ENCODE results near the gene CASZ1. TPM values are rescaled to one million over a fixed set of nuclear protein-coding genes. Genes with fewer than 3 reads are reported as not detected.

Gene CASZ1
- total RNA-seq, 1 donor = 0.09 TPM

DNA sequence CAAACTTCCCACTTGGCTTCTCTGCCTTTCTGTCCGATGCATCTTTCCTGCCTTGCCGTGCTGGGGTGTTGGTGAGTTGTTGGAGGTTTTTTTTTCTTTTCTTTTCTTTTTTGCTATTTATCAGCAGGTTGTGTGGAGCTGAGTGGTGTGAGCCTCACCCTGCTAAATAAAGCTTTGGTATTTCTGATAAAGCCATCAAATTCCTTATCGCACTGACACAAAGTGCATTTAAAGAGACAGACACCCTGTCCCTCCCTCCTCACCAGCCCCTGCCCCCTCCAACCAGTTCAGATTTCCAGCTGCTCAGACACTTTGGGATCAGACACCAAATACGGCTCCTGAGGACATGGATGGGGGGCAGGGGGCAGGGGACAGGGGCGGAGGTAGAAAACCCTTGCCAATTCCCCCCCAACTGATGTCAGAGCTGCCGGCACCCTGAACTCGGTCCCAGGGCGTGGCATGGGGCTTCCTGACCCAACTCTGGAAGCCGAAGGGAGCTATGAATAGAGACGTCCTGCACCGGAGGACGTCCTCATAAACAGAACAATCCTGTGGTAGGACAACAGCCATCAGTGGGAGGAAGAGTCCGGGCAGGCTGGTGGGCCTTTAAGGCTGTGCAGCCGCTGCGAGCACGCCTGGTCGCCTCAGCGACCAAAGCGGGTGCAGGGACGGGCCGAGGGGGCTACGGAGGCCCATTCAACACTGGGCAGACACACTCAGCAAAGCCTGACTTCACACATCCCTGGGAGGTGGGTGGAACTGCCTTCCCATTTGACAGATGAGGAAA lies 79.0 kb downstream of the CASZ1 start:
- no peak overlapping the region for H3K4me3 ChIP-seq (ENCODE audit: low read depth, low read length)
- TF ChIP-seq, protein P1, sequence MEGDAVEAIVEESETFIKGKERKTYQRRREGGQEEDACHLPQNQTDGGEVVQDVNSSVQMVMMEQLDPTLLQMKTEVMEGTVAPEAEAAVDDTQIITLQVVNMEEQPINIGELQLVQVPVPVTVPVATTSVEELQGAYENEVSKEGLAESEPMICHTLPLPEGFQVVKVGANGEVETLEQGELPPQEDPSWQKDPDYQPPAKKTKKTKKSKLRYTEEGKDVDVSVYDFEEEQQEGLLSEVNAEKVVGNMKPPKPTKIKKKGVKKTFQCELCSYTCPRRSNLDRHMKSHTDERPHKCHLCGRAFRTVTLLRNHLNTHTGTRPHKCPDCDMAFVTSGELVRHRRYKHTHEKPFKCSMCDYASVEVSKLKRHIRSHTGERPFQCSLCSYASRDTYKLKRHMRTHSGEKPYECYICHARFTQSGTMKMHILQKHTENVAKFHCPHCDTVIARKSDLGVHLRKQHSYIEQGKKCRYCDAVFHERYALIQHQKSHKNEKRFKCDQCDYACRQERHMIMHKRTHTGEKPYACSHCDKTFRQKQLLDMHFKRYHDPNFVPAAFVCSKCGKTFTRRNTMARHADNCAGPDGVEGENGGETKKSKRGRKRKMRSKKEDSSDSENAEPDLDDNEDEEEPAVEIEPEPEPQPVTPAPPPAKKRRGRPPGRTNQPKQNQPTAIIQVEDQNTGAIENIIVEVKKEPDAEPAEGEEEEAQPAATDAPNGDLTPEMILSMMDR (IDR thresholded peaks at IDR 0.05; ENCODE audit: insufficient read depth, low read length) = no peak
- DNase-seq (ENCODE audit: low read depth) = no peak

DNA sequence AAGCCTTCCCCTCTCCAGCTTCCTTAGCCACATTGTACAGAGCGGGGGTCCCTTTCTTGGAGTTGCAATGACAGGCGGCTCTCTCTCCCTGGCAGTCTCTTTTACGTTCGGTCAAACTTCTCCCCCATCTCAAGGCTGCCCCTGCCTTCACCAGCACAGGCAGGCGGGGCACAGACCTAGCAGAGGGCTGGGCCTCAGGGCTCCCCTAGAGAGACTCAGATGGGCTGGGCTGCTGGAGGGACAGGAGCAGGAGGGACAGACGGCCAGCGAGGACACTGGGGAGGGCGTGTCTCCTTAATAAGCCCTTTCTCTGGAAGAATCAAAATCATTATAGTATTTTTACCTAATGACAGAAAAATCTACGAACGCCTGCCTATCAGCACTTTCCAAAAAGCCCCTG lies 79.6 kb downstream of the CASZ1 start:
- H3K4me3 ChIP-seq (ENCODE audit: low read depth, low read length) = no peak overlapping the region
- no peak for DNase-seq (ENCODE audit: low read depth)
- TF ChIP-seq, protein P1 (IDR thresholded peaks at IDR 0.05; ENCODE audit: insufficient read depth, low read length) = no peak

DNA sequence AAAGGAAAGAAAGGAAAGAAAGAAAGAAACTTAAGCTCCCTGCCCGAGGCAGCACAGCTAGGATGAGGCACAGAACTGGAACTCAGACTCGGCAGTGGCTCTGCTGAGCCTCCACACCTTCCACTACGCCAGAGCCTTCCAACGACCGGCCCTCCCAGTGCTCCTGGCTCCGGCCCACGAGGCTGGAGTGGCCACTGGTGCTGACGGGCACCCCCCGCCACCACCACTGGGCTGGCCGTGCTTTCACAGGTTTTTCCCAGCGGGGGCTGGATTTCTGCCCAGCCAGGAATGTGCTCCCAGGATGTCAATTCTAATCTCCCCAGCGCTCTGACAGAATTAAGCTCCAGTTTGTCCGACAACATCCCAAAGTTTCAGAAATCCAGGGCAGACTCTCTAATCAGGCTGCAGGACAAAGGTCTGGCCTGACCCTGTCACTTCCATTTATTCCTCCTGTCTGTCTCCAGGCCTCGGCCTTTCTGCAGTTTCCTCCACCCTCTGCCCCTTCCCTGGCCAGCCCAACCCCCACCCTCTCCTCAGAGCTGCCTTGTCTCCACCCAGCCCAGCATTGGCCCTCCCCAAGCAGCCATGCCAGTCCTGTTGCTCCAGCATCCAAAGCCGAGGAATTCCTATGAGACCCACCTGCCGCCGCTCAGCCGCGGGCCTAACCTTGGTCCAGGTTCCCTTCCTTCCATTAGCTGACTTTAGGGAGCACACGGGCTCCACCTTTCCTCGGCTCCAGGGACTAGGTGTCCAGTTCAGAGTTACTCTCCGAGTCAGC lies 81.9 kb downstream of the CASZ1 start:
- no peak for DNase-seq (ENCODE audit: low read depth)
- TF ChIP-seq, protein P1 (IDR thresholded peaks at IDR 0.05; ENCODE audit: insufficient read depth, low read length) = no peak
- no peak overlapping the region for H3K4me3 ChIP-seq (ENCODE audit: low read depth, low read length)

DNA sequence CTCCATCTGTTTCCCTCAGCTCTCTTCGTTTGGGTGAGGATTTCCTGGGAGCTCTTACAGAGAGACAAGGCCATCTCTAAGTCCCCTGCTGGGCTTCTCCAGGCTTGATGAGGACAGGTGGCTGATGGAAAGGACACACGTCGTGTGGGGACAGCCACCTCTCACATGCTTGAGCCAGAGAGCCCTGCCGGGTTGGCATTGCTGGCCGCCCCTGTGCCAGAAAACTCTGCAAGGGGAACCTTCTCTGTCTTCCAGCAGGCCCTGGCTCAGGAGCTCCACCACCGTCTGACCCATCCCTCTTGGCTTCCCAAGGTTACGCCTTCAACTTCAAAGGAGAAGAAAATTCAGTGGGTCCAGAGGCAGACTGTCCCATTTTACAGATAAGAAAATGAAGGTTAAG lies 82.8 kb downstream of the CASZ1 start:
- TF ChIP-seq, protein P1 (IDR thresholded peaks at IDR 0.05; ENCODE audit: insufficient read depth, low read length) = no peak
- DNase-seq (ENCODE audit: low read depth) = no peak
- H3K4me3 ChIP-seq (ENCODE audit: low read depth, low read length) = no peak overlapping the region

DNA sequence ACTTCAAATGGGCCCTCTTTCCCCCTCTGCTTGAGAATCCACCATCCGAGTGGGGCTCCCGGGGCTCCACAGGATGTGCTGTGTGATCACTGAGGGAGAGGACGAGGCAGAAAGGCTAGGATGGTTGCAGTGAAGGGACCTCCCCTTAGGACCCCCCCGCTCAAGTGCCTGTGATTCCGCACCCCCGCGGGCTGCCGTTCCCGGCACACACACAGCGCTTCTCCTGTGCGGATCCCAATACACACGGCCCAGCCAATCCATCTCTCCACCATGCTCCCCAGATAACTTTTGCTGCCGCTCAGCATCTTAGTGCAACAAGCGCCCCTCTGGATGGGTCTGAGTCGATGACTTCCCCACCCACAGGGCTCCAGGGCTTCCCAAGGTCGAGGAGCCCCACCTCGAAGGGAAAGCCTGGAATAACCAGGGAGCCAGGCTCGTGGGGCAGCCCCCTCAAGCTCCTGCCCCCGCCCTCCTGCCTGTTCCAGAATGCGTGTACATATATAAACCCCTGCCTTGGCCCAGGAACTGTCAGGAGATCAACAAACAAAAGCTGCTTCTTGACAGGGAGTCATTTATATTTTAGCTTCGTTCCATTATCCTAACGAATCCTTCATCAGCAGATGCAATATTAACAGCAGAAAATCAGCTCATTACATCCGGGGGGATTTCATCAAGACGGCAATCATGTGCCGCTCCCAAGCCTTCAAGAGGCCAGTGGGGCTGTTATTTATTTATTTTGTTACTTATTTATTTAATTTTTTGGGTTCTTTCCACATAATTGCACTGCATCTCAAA lies 83.7 kb downstream of the CASZ1 start:
- TF ChIP-seq, protein P1 (IDR thresholded peaks at IDR 0.05; ENCODE audit: insufficient read depth, low read length) = no peak
- no peak for DNase-seq (ENCODE audit: low read depth)
- H3K4me3 ChIP-seq (ENCODE audit: low read depth, low read length) = no peak overlapping the region

DNA sequence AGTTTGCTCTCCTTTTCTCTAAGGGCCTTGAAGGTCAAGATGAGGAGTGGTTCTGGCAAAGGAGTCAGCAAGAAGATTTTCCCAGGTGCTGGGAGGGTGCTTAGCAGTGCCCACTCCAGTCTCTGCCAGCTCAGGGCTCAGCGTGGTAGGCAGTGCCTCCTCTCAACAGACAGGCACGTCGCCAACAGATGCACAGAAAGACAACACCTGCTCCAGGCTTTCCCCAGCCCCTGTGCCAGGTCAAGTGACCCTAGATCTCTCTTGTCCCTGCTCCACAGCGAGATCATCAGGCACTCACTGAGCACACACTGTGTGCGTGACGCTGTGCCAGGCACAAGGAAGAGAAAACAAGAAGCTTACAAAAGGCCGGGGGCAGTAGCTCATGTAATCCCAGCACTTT lies 86.0 kb downstream of the CASZ1 start:
- no peak overlapping the region for H3K4me3 ChIP-seq (ENCODE audit: low read depth, low read length)
- TF ChIP-seq, protein P1 (IDR thresholded peaks at IDR 0.05; ENCODE audit: insufficient read depth, low read length) = no peak
- DNase-seq (ENCODE audit: low read depth) = no peak
